H1 (cell line): Measurements from ENCODE around the gene FCAMR. TPM values are rescaled to one million over a fixed set of nuclear protein-coding genes. Genes with fewer than 3 reads are reported as not detected.

Experiments used
- CTCF ChIA-PET: fragments of 300-600 bp; sonication (Branson Sonifier 250); formaldehyde crosslinking; loops from one replicate; lab custom pipeline; 2021; ENCODE audit not compliant: partially characterized antibody; lab: Charles Lee
- POLR2A ChIA-PET: fragments of 300-600 bp; sonication (Branson Sonifier 250); formaldehyde crosslinking; loops from one replicate; lab custom pipeline; 2021; ENCODE audit warnings: inconsistent platforms; ENCODE audit not compliant: partially characterized antibody; lab: Charles Lee
- DNase-seq, 2 experiments: peaks; one replicate each; pipeline versions ENCODE4 v3.0.0 to v3.0.0-alpha.2; 2010 to 2022; ENCODE audit warnings: low spot score in 2 of 2, low read depth in 1 of 2, mixed read lengths in 1 of 2
- FAIRE-seq: peaks from 2 replicates; lab custom pipeline; 2011; peaks lifted over from hg19 to GRCh38; lab: Jason Lieb, UNC
- H2AFZ ChIP-seq: 2 replicates; pipeline ENCODE4 v1.8.1; 2012; ENCODE audit warnings: low read length, inconsistent platforms
- H2AK5ac ChIP-seq: 2 replicates; pipeline ENCODE4 v1.6.1; 2013; ENCODE audit warnings: low read depth, low read length
- H2BK120ac ChIP-seq: replicated peaks from 2 replicates; pipeline ENCODE3; 2013; ENCODE audit warnings: low read depth, low read length, inconsistent platforms
- H2BK12ac ChIP-seq: 2 replicates; pipeline ENCODE4 v1.6.1; 2013; ENCODE audit warnings: low read depth, low read length
- H2BK15ac ChIP-seq: 2 replicates; pipeline ENCODE4 v1.6.1; 2013; ENCODE audit warnings: low read length
- H2BK20ac ChIP-seq: 2 replicates; pipeline ENCODE4 v1.6.1; 2013; ENCODE audit warnings: low read length
- H2BK5ac ChIP-seq: 2 replicates; pipeline ENCODE4 v1.6.1; 2013; ENCODE audit warnings: low read depth, low read length
- H3K14ac ChIP-seq: 2 replicates; pipeline ENCODE4 v1.6.1; 2013; ENCODE audit warnings: inconsistent platforms; ENCODE audit not compliant: insufficient read length
- H3K18ac ChIP-seq: 2 replicates; pipeline ENCODE4 v1.6.1; 2013; ENCODE audit warnings: low read length; ENCODE audit errors: extremely low read depth
- H3K23ac ChIP-seq: 2 replicates; pipeline ENCODE4 v1.6.1; 2013; ENCODE audit warnings: inconsistent platforms; ENCODE audit not compliant: insufficient read length
- H3K23me2 ChIP-seq: 2 replicates; pipeline ENCODE4 v1.6.1; 2013; ENCODE audit warnings: low read depth, low read length
- H3K27ac ChIP-seq: 2 replicates; pipeline ENCODE4 v1.6.1; 2011; ENCODE audit warnings: low read depth, low read length, inconsistent platforms
- H3K27me3 ChIP-seq, 4 experiments: replicated peaks in 1 of 4; 1 replicate in 1 of 4; 2 replicates in 3 of 4; pipeline versions ENCODE4 v1.6.1 to v1.8.1; 2011 to 2013; ENCODE audit warnings: low read length in 3 of 4, mild to moderate bottlenecking in 3 of 4, inconsistent platforms in 2 of 4, mixed read lengths in 2 of 4, moderate library complexity in 1 of 4; ENCODE audit not compliant: control insufficient read depth in 3 of 4, insufficient read depth in 3 of 4; ENCODE audit errors: extremely low read depth in 1 of 4
- H3K36me3 ChIP-seq, 4 experiments: 2 replicates each; pipeline versions ENCODE4 v1.6.1 to v1.8.1; 2011 to 2013; ENCODE audit warnings: mild to moderate bottlenecking in 4 of 4, low read length in 3 of 4, moderate library complexity in 2 of 4, control low read depth in 1 of 4, inconsistent platforms in 1 of 4; ENCODE audit not compliant: insufficient read depth in 4 of 4, control insufficient read depth in 2 of 4
- H3K4ac ChIP-seq: replicated peaks from 2 replicates; pipeline ENCODE3; 2013; ENCODE audit warnings: low read length, low read depth, mixed read lengths, inconsistent platforms; ENCODE audit not compliant: insufficient read length
- H3K4me1 ChIP-seq, 4 experiments: replicated peaks in 1 of 4; 1 replicate in 1 of 4; 2 replicates in 3 of 4; pipeline versions ENCODE4 v1.6.1 to v1.8.1; 2011 to 2013; ENCODE audit warnings: low read length in 3 of 4, inconsistent platforms in 2 of 4, mixed read lengths in 1 of 4; ENCODE audit not compliant: insufficient read depth in 4 of 4, control insufficient read depth in 3 of 4
- H3K4me2 ChIP-seq, 2 experiments: 2 replicates each; pipeline versions ENCODE4 v1.6.1 to v1.8.1; 2011 to 2013; ENCODE audit warnings: low read depth in 2 of 2, low read length in 2 of 2, control low read depth in 1 of 2, inconsistent platforms in 1 of 2, mild to moderate bottlenecking in 1 of 2; ENCODE audit not compliant: insufficient read depth in 1 of 2
- H3K4me3 ChIP-seq, 4 experiments: fragments of 200-600, 300-600 bp in 1 of 4; sonication (generic), shearing (Covaris generic), sonication (Bioruptor Twin) in 1 of 4; 2 replicates each; pipeline versions ENCODE4 v1.5.1 to v1.8.1; 2011 to 2016; ENCODE audit warnings: low read length in 4 of 4, low read depth in 3 of 4, control low read depth in 2 of 4, inconsistent platforms in 2 of 4, mild to moderate bottlenecking in 2 of 4, mixed read lengths in 1 of 4, moderate library complexity in 1 of 4; ENCODE audit not compliant: insufficient read depth in 2 of 4; ENCODE audit errors: extremely low read depth in 1 of 4
- H3K56ac ChIP-seq: replicated peaks from 2 replicates; pipeline ENCODE3; 2013; ENCODE audit warnings: low read depth, mild to moderate bottlenecking, mixed read lengths, low read length, inconsistent platforms; ENCODE audit not compliant: insufficient read length
- H3K79me1 ChIP-seq: 2 replicates; pipeline ENCODE4 v1.6.1; 2013; ENCODE audit warnings: low read depth, low read length, control low read depth
- H3K79me2 ChIP-seq, 2 experiments: 2 replicates each; pipeline versions ENCODE4 v1.6.1 to v1.8.1; 2012 to 2013; ENCODE audit warnings: low read length in 2 of 2, mild to moderate bottlenecking in 2 of 2, inconsistent platforms in 1 of 2; ENCODE audit not compliant: insufficient read depth in 2 of 2, control insufficient read depth in 1 of 2
- H3K9ac ChIP-seq, 4 experiments: replicated peaks in 1 of 4; 1 replicate in 1 of 4; 2 replicates in 3 of 4; pipeline versions ENCODE4 v1.6.1 to v1.8.1; 2011 to 2013; ENCODE audit warnings: low read depth in 3 of 4, low read length in 3 of 4, control low read depth in 2 of 4, mild to moderate bottlenecking in 2 of 4, moderate library complexity in 2 of 4, inconsistent platforms in 1 of 4; ENCODE audit errors: extremely low read depth in 1 of 4
- H3K9me3 ChIP-seq, 2 experiments: 2 replicates each; pipeline versions ENCODE4 v1.6.1 to v1.8.1; 2012 to 2013; ENCODE audit warnings: mild to moderate bottlenecking in 2 of 2, moderate library complexity in 2 of 2, control low read depth in 1 of 2, inconsistent platforms in 1 of 2, low read depth in 1 of 2, low read length in 1 of 2, mixed read lengths in 1 of 2; ENCODE audit not compliant: insufficient read depth in 2 of 2
- H4K20me1 ChIP-seq, 2 experiments: replicated peaks in 1 of 2; 2 replicates each; pipeline versions ENCODE3 to v1.8.1; 2011 to 2013; ENCODE audit warnings: inconsistent platforms in 2 of 2, low read length in 2 of 2, mild to moderate bottlenecking in 1 of 2; ENCODE audit not compliant: insufficient read depth in 2 of 2, control insufficient read depth in 1 of 2
- H4K5ac ChIP-seq: 2 replicates; pipeline ENCODE4 v1.6.1; 2013; ENCODE audit warnings: low read length, low read depth, mixed read lengths, inconsistent platforms; ENCODE audit not compliant: insufficient read length
- H4K8ac ChIP-seq: 2 replicates; pipeline ENCODE4 v1.8.0; 2013; ENCODE audit warnings: mild to moderate bottlenecking, moderate library complexity, low read length, inconsistent platforms; ENCODE audit not compliant: insufficient read depth; ENCODE audit errors: extremely low read depth
- H4K91ac ChIP-seq: replicated peaks from 2 replicates; pipeline ENCODE3; 2013; ENCODE audit warnings: low read length, mixed read lengths, inconsistent platforms; ENCODE audit not compliant: insufficient read length
- GTF2F1 ChIP-seq: IDR thresholded peaks from 2 replicates; pipeline ENCODE4 v1.6.1; 2012; ENCODE audit warnings: low read depth, low read length, improper control_type of control experiment, borderline replicate concordance
- MAFK ChIP-seq: IDR thresholded peaks from 2 replicates; pipeline ENCODE4 v1.6.1; 2012; ENCODE audit warnings: low read depth, mild to moderate bottlenecking, improper control_type of control experiment, low read length
- RAD21 ChIP-seq, 2 experiments: IDR thresholded peaks in 1 of 2; conservative IDR thresholded peaks in 1 of 2; 2 replicates each; pipeline ENCODE4 v1.6.1; 2011; ENCODE audit warnings: low read depth in 2 of 2, low read length in 2 of 2, improper control_type of control experiment in 1 of 2, inconsistent platforms in 1 of 2, mild to moderate bottlenecking in 1 of 2, moderate library complexity in 1 of 2
- SP2 ChIP-seq: IDR thresholded peaks from 2 replicates; pipeline ENCODE4 v1.6.1; 2012; ENCODE audit warnings: mild to moderate bottlenecking, low read length, inconsistent platforms
- TAF7 ChIP-seq: optimal IDR thresholded peaks from 2 replicates; pipeline ENCODE3; 2011; ENCODE audit warnings: low read depth, mild to moderate bottlenecking, inconsistent platforms, low read length, moderate library complexity, borderline replicate concordance
- WGBS, 2 experiments: shearing (Covaris generic) in 1 of 2; methylation state at CpG; one replicate each; pipeline versions ENCODE4 v1.1.6 to v1.1.7; 2013 to 2015; ENCODE audit warnings: low lambda C conversion rate in 2 of 2, mixed read lengths in 2 of 2, inconsistent platforms in 1 of 2, low coverage in 1 of 2, missing lambda C conversion rate in 1 of 2; ENCODE audit not compliant: insufficient replicate concordance in 2 of 2, insufficient coverage in 1 of 2, insufficient read length in 1 of 2; ENCODE audit errors: extremely low coverage in 1 of 2, missing lambda C conversion rate in 1 of 2; 5-methylcytosine and 5-hydroxymethylcytosine counted together
- polyA plus RNA-seq, 7 experiments: library from polyadenylated mRNA; depleted of rRNA in 3 of 7; stranded (reverse) in 5 of 7; unstranded in 2 of 7; fragments of >200 nt in 5 of 7; fragments of 200-250 nt in 2 of 7; gene quantifications; 1 replicate in 5 of 7; 2 replicates in 1 of 7; 4 replicates in 1 of 7; pipeline versions ENCODE4 v1.2.1 to v1.2.3, GENCODE V29; 2011 to 2013; ENCODE audit warnings: missing spikeins in 2 of 7, mixed read lengths in 2 of 7
- total RNA-seq: library from RNA; stranded (reverse); fragmentation: NEBNext Ultra II Directional; extraction: Animal tissue kit (Norgen Biotek cat#: 25700); gene quantifications from 2 replicates; pipeline ENCODE4 v1.2.1, GENCODE V29; 2021
- TF ChIP-seq, protein P1 (sequence below), 3 experiments: IDR thresholded peaks; 1 replicate in 2 of 3; 2 replicates in 1 of 3; pipeline versions ENCODE4 v1.5.1 to v1.6.1; 2011; ENCODE audit warnings: low read length in 3 of 3, mild to moderate bottlenecking in 3 of 3, inconsistent platforms in 2 of 3, low read depth in 1 of 3, moderate library complexity in 1 of 3; ENCODE audit not compliant: insufficient read depth in 1 of 3; ENCODE audit errors: control extremely low read depth in 1 of 3

Gene FCAMR
- total and polyA plus RNA-seq, 2 of the 8 experiments (the other 6 are each of a cell fraction or from before 2014, with no cell fraction given): not detected

DNA sequence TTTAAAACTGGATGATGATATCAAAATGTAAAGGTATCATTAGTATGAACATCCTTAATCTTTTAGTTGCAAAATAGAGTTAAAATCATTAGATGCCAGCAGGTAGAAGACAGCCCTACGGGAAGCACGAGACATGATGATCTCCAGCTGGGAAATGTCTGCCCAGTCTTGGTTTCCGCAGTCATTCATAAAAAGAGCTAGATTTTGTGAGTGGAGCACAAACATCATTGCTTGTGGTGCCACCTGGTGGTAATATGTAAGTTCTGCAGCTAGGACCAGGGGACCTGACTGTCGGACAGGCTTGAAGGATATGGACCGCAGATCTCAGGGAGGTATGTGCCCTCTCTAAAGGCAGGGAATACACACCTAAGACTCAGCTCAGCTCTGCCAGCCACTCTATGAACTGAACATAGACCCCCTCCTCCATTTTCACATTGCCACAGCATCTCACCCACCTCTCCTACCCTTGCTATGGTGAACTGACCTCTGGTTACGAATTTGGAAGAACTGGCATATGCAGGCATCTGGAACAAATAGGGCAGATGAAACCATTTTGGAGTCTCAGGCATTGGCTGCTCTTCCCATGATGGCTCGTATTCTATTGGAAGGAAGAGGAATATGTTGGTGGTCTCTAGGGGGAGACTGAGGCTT lies 57.7 kb downstream of the FCAMR start:
- Histone ChIP-seq H2BK12ac (no peak overlapping the region), H3K9ac (no peak overlapping the region), H4K20me1 (no peaks in the 10 kb centered on the region), H3K4me3 (no peak overlapping the region), H2AFZ (no peak overlapping the region), H3K27ac (no peak overlapping the region), H2BK120ac (no peak overlapping the region), H4K5ac (no peak overlapping the region), H3K18ac (no peak overlapping the region), H3K56ac (no peak overlapping the region), H2BK5ac (no peak overlapping the region), H3K23ac (no peak overlapping the region)
- POLR2A ChIA-PET: interaction anchor here (1.2 kb wide), 1 partner anchor 12 kb away, joined by 3 read pairs; no protein-coding TSS in a partner anchor
- FAIRE-seq: no peak
- WGBS, 2 experiments: 43% methylated on average over 7 of the region's 7 CpGs; no CpG with 5 or more reads in 1 of the 2 experiments
- peak; percentile 80 to 87 for TF ChIP-seq RAD21 (IDR thresholded peaks at IDR 0.05 in 1 of 2, conservative IDR thresholded peaks at IDR 0.05 in 1 of 2; ENCODE audit: low read depth in 2 of 2, low read length in 2 of 2)
- no peak for TF ChIP-seq MAFK
- TF ChIP-seq SP2: no peak
- TF ChIP-seq, protein P1, sequence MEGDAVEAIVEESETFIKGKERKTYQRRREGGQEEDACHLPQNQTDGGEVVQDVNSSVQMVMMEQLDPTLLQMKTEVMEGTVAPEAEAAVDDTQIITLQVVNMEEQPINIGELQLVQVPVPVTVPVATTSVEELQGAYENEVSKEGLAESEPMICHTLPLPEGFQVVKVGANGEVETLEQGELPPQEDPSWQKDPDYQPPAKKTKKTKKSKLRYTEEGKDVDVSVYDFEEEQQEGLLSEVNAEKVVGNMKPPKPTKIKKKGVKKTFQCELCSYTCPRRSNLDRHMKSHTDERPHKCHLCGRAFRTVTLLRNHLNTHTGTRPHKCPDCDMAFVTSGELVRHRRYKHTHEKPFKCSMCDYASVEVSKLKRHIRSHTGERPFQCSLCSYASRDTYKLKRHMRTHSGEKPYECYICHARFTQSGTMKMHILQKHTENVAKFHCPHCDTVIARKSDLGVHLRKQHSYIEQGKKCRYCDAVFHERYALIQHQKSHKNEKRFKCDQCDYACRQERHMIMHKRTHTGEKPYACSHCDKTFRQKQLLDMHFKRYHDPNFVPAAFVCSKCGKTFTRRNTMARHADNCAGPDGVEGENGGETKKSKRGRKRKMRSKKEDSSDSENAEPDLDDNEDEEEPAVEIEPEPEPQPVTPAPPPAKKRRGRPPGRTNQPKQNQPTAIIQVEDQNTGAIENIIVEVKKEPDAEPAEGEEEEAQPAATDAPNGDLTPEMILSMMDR (IDR thresholded peaks at IDR 0.05; ENCODE audit: control extremely low read depth in 1 of 3, insufficient read depth in 1 of 3, low read depth in 1 of 3, low read length in 3 of 3): peak; percentile 69 to 90 (median 87)
- no peak for TF ChIP-seq TAF7
- TF ChIP-seq GTF2F1: no peak
- TF ChIP-seq, all 59 proteins: peak for 2
- no peak overlapping the region for H2BK20ac ChIP-seq
- CTCF ChIA-PET: interaction anchor here (0.6 to 12.9 kb wide), 70 partner anchors 9 to 424 kb away, joined by 3 to 180 read pairs (median 6); partner anchors contain the start of genes FCMR, IL20, IL24 and PIGR
- H3K27me3 ChIP-seq: peaks cover 8 to 30% (median 27%) of the 10 kb centered on the region in 4 experiments
- H3K36me3 ChIP-seq: no peaks in the 10 kb centered on the region
- peaks cover 8% of the 10 kb centered on the region; the same call in 1 of the 2 replicates for H3K23me2 ChIP-seq
- no peak overlapping the region for H2BK15ac ChIP-seq
- H3K79me1 ChIP-seq: no peaks in the 10 kb centered on the region
- H2AK5ac ChIP-seq: no peak overlapping the region
- H3K14ac ChIP-seq: no peak overlapping the region
- no peaks in the 10 kb centered on the region for H3K79me2 ChIP-seq
- peaks cover 0 to 7% (median under 1%) of the 10 kb centered on the region in 4 experiments; a peak in 2 of 7 replicates for H3K4me1 ChIP-seq
- no peak overlapping the region for H4K8ac ChIP-seq
- DNase-seq: peak in 1 of 2 experiments; percentile 67
- H4K91ac ChIP-seq: no peak overlapping the region
- no peaks in the 10 kb centered on the region for H3K9me3 ChIP-seq
- H3K4ac ChIP-seq: no peak overlapping the region
- no peak overlapping the region for H3K4me2 ChIP-seq
